HepG2 (cell line): ENCODE data around the gene KIF13A. TPM values are rescaled to one million over a fixed set of nuclear protein-coding genes. Genes with fewer than 3 reads are reported as not detected.
A peak's percentile ranks its signal among the peaks of the same experiment; 100 is the strongest.

Experiments used
- ATAC-seq: fragments of 200-7000 bp; cut with Tn5 transposase; 3 replicates; pipeline ENCODE4 v1.9.1; 2020; ENCODE audit warnings: mild to moderate bottlenecking, moderate library complexity
- BruUV-seq: library from RNA; stranded (reverse); fragments of 400-500 nt; replicated peaks from 2 replicates; lab custom pipeline; 2021; lab: Mats Ljungman, UMichigan
- CTCF ChIA-PET: fragments of 300-600 bp; formaldehyde crosslinking; extraction: SDS; loops from one replicate; lab custom pipeline; 2021; ENCODE audit warnings: low total read pairs, inconsistent platforms, low intra/inter-chr PET ratio; lab: Yijun Ruan, JAX
- POLR2A ChIA-PET: fragments of 350-600 bp; sonication (Branson Sonifier 250); formaldehyde crosslinking; loops from one replicate; lab custom pipeline; 2020; ENCODE audit warnings: antibody characterized with exemption, inconsistent platforms; lab: Yijun Ruan, JAX
- DNase-seq: peaks from one replicate; pipeline ENCODE4 v3.0.0-alpha.2; 2015; ENCODE audit warnings: low spot score
- FAIRE-seq: peaks from 3 replicates; lab custom pipeline; 2011; peaks lifted over from hg19 to GRCh38; lab: Jason Lieb, UNC
- H2AFZ ChIP-seq: one replicate; pipeline ENCODE4 v1.6.1; 2011; ENCODE audit warnings: low read length, inconsistent platforms
- H3K27ac ChIP-seq: fragments of 300-600 bp; 3 replicates; pipeline ENCODE4 v1.8.0; 2011; ENCODE audit warnings: mixed run types, mild to moderate bottlenecking, mixed read lengths, low read length, inconsistent platforms; ENCODE audit not compliant: insufficient read depth; ENCODE audit errors: extremely low read length
- H3K27me3 ChIP-seq, 2 experiments: fragments of 200-600 bp in 1 of 2; 2 replicates in 1 of 2; 3 replicates in 1 of 2; pipeline versions ENCODE4 v1.6.0 to v1.8.0; 2011; ENCODE audit warnings: low read length in 2 of 2, mild to moderate bottlenecking in 2 of 2, moderate library complexity in 2 of 2, inconsistent platforms in 1 of 2; ENCODE audit not compliant: insufficient read depth in 2 of 2, control insufficient read depth in 1 of 2
- H3K36me3 ChIP-seq, 2 experiments: fragments of 200-600 bp in 1 of 2; replicated peaks in 1 of 2; 2 replicates in 1 of 2; 3 replicates in 1 of 2; pipeline versions ENCODE4 v1.5.1 to v1.8.0; 2011; ENCODE audit warnings: low read length in 2 of 2, inconsistent platforms in 1 of 2; ENCODE audit not compliant: insufficient read depth in 2 of 2, control insufficient read depth in 1 of 2
- H3K4me1 ChIP-seq: 2 replicates; pipeline ENCODE4 v1.5.1; 2012; ENCODE audit warnings: low read length, inconsistent platforms; ENCODE audit not compliant: insufficient read depth
- H3K4me2 ChIP-seq: 2 replicates; pipeline ENCODE4 v1.6.0; 2011; ENCODE audit warnings: low read depth, low read length, inconsistent platforms
- H3K4me3 ChIP-seq, 3 experiments: fragments of 200-600 bp in 1 of 3; sonication (generic), shearing (Covaris generic) in 1 of 3; replicated peaks in 1 of 3; 2 replicates each; pipeline ENCODE4 v1.5.1; 2011 to 2016; ENCODE audit warnings: low read length in 3 of 3, inconsistent platforms in 2 of 3, low read depth in 2 of 3, mild to moderate bottlenecking in 2 of 3, control low read depth in 1 of 3, mixed read lengths in 1 of 3; ENCODE audit not compliant: insufficient read depth in 1 of 3
- H3K79me2 ChIP-seq: one replicate; pipeline ENCODE4 v1.6.1; 2011; ENCODE audit warnings: low read length, inconsistent platforms; ENCODE audit not compliant: insufficient read depth
- H3K9ac ChIP-seq: 2 replicates; pipeline ENCODE4 v1.6.0; 2011; ENCODE audit warnings: mild to moderate bottlenecking, low read depth, low read length, inconsistent platforms; ENCODE audit not compliant: insufficient read depth
- H3K9me3 ChIP-seq: 2 replicates; pipeline ENCODE4 v1.5.1; 2012; ENCODE audit warnings: mild to moderate bottlenecking, low read length
- H4K20me1 ChIP-seq: 2 replicates; pipeline ENCODE4 v1.6.0; 2011; ENCODE audit warnings: inconsistent platforms, mild to moderate bottlenecking, low read length, moderate library complexity; ENCODE audit not compliant: insufficient read depth
- E2F1 ChIP-seq: sonication (generic); formaldehyde crosslinking; IDR thresholded peaks from 2 replicates; pipeline ENCODE4 v1.5.0; 2020; ENCODE audit warnings: missing genetic modification reagents
- ELF3 ChIP-seq: IDR thresholded peaks from 2 replicates; pipeline ENCODE4 v1.6.1; 2016; ENCODE audit warnings: missing genetic modification reagents, missing compliant biosample characterization
- FOXA1 ChIP-seq, 2 experiments: fragments of 450-650 bp in 1 of 2; sonication (generic) in 1 of 2; formaldehyde crosslinking in 1 of 2; IDR thresholded peaks; 2 replicates each; pipeline versions ENCODE4 v1.4.0 to v1.6.1; 2016 to 2020; ENCODE audit warnings: missing genetic modification reagents in 1 of 2
- HDAC2 ChIP-seq: sonication (generic); formaldehyde crosslinking; IDR thresholded peaks from 2 replicates; pipeline ENCODE4 v1.4.0; 2020; ENCODE audit warnings: missing genetic modification reagents
- ZBTB40 ChIP-seq, 2 experiments: fragments of 450-650 bp in 1 of 2; sonication (generic) in 1 of 2; formaldehyde crosslinking in 1 of 2; IDR thresholded peaks; 2 replicates each; pipeline versions ENCODE4 v1.6.1 to v1.8.0; 2016 to 2022; ENCODE audit warnings: antibody characterized with exemption in 1 of 2, mild to moderate bottlenecking in 1 of 2, missing genetic modification reagents in 1 of 2
- ZBTB8A ChIP-seq: sonication (generic); formaldehyde crosslinking; IDR thresholded peaks from 2 replicates; pipeline ENCODE4 v1.4.0; 2020; ENCODE audit warnings: mild to moderate bottlenecking, low read depth, missing genetic modification reagents, borderline replicate concordance
- ZNF558 ChIP-seq: sonication (generic); formaldehyde crosslinking; IDR thresholded peaks from 2 replicates; pipeline ENCODE4 v1.9.0; 2022; ENCODE audit warnings: mild to moderate bottlenecking, missing genetic modification reagents, borderline replicate concordance
- ZNF619 ChIP-seq: sonication (generic); formaldehyde crosslinking; IDR thresholded peaks from 2 replicates; pipeline ENCODE4 v1.4.0; 2020; ENCODE audit warnings: mild to moderate bottlenecking, missing genetic modification reagents
- WGBS: methylation state at CpG from one replicate; pipeline ENCODE4 v1.1.6; 2017; ENCODE audit warnings: low lambda C conversion rate; 5-methylcytosine and 5-hydroxymethylcytosine counted together
- in situ Hi-C: cut with HindIII; loops from 2 replicates; pipeline ENCODE4 v1.10.0; 2017; ENCODE audit warnings: low pct_unique_long_range_greater_than_20kb; ENCODE audit not compliant: extremely low pct_ligation_motif_present
- intact Hi-C: fragments of 100-400 bp; cut with micrococcal nuclease; formaldehyde crosslinking; loops from one replicate; pipeline ENCODE4 v1.10.0; 2022; ENCODE audit not compliant: unreplicated experiment
- polyA plus RNA-seq, 8 experiments: library from polyadenylated mRNA; depleted of rRNA in 3 of 8; stranded (reverse) in 7 of 8; unstranded in 1 of 8; fragments of >200 nt; fragmentation: Illumina TruSeq in 4 of 8; extraction: Trizol in 4 of 8; gene quantifications; 2 replicates each; pipeline versions ENCODE4 v1.2.1 to v1.2.3, GENCODE V29; 2011 to 2016; ENCODE audit warnings: low read depth in 4 of 8, missing spikeins in 1 of 8, mixed read lengths in 1 of 8; ENCODE audit not compliant: insufficient read depth in 1 of 8
- total RNA-seq, 5 experiments: library from RNA; depleted of rRNA; stranded (reverse); fragments of >200 nt; fragmentation: Illumina TruSeq; extraction: Trizol; gene quantifications; 2 replicates each; pipeline ENCODE4 v1.2.3, GENCODE V29; 2016; ENCODE audit warnings: low read depth in 1 of 5

The KIF13A gene
- total and polyA plus RNA-seq, 2 of the 13 experiments (the other 11 are each of a cell fraction or from before 2014, with no cell fraction given), result 21.1 to 37.2 TPM

- 92% methylated on average over 8 of the region's 8 CpGs for WGBS
- ATAC-seq, result no peak
- no peaks in the 10 kb centered on the region for H3K79me2 ChIP-seq
- TF ChIP-seq ZBTB40 (IDR thresholded peaks at IDR 0.05) (no peak), ZBTB40 (CRISPR knock-in tag; IDR thresholded peaks at IDR 0.05) (no peak), HDAC2 (CRISPR knock-in tag) (no peak), ZNF558 (CRISPR knock-in tag) (no peak), E2F1 (no peak), FOXA1 (IDR thresholded peaks at IDR 0.05) (no peak), FOXA1 (CRISPR knock-in tag; IDR thresholded peaks at IDR 0.05) (no peak), ZBTB8A (CRISPR knock-in tag) (no peak), ELF3 (no peak), ZNF619 (CRISPR knock-in tag) (no peak)
- ChIA-PET POLR2A (no interaction called here), CTCF (no interaction called here)
- intact Hi-C loops, result no loop called here
- H3K27ac ChIP-seq, result no peak overlapping the region
- no peak overlapping the region for H3K9ac ChIP-seq
- in situ Hi-C loops, result no loop called here
- no peaks in the 10 kb centered on the region for H3K9me3 ChIP-seq
- no TSS peak for BruUV-seq
- peaks cover 2 to 3% of the 10 kb centered on the region in 2 experiments; a peak in 4 of 5 replicates for H3K36me3 ChIP-seq
- DNase-seq, result no peak
- H3K4me2 ChIP-seq, result no peak overlapping the region
- H3K4me1 ChIP-seq, result peaks cover 12% of the 10 kb centered on the region
- H3K27me3 ChIP-seq, result no peaks in the 10 kb centered on the region
- H2AFZ ChIP-seq, result no peak overlapping the region
- peak; percentile 43 for FAIRE-seq
- no peak overlapping the region for H3K4me3 ChIP-seq
- H4K20me1 ChIP-seq, result no peaks in the 10 kb centered on the region
Measured at GRCh38 chr6:17812311-17812710, 175.1 kb downstream of the KIF13A start.
